ENCODE results near the gene PABPN1.

The PABPN1 gene

GRCh38 chr14:23358042-23358441 lies 36.8 kb downstream of the PABPN1 start:
- no peak for DNase-seq (ENCODE audit: low read depth in 2 of 2)

- DNase-seq (ENCODE audit: low read depth in 2 of 2) = no peak
Observed at GRCh38 chr14:23358553-23359166, 37.4 kb downstream of the PABPN1 start.

- no peak for DNase-seq (ENCODE audit: low read depth in 2 of 2)
Observed at GRCh38 chr14:23359167-23359626, 37.9 kb downstream of the PABPN1 start.

GRCh38 chr14:23359722-23360447 lies 38.6 kb downstream of the PABPN1 start:
- no peak for DNase-seq (ENCODE audit: low read depth in 2 of 2)

- DNase-seq (ENCODE audit: low read depth in 2 of 2) = no peak
Observed at GRCh38 chr14:23360496-23360895, 39.2 kb downstream of the PABPN1 start.

- DNase-seq (ENCODE audit: low read depth in 2 of 2) = no peak
Observed at GRCh38 chr14:23361320-23361719, 40.1 kb downstream of the PABPN1 start.

GRCh38 chr14:23361763-23362162 lies 40.5 kb downstream of the PABPN1 start:
- DNase-seq (ENCODE audit: low read depth in 2 of 2) = no peak

GRCh38 chr14:23362200-23362599 lies 40.9 kb downstream of the PABPN1 start:
- DNase-seq (ENCODE audit: low read depth in 2 of 2) = no peak

GRCh38 chr14:23364164-23365035 lies 43.1 kb downstream of the PABPN1 start:
- no peak for DNase-seq (ENCODE audit: low read depth in 2 of 2)

GRCh38 chr14:23365036-23365731 lies 43.9 kb downstream of the PABPN1 start, which contains the start of gene EFS:
Gene EFS (minus strand): TSS chr14:23365172. CDS start chr14:23365025, 147 bp downstream.
- no peak for DNase-seq (ENCODE audit: low read depth in 2 of 2)

- no peak for DNase-seq (ENCODE audit: low read depth in 2 of 2)
Observed at GRCh38 chr14:23365732-23366425, 44.6 kb downstream of the PABPN1 start.

- DNase-seq (ENCODE audit: low read depth in 2 of 2) = no peak
Observed at GRCh38 chr14:23366426-23366921, 45.2 kb downstream of the PABPN1 start.

- no peak for DNase-seq (ENCODE audit: low read depth in 2 of 2)
Observed at GRCh38 chr14:23370221-23370620, 49.0 kb downstream of the PABPN1 start.

- DNase-seq (ENCODE audit: low read depth in 2 of 2) = no peak
Observed at GRCh38 chr14:23371865-23372264, 50.6 kb downstream of the PABPN1 start.

- DNase-seq (ENCODE audit: low read depth in 2 of 2) = no peak
Observed at GRCh38 chr14:23372509-23372908, 51.3 kb downstream of the PABPN1 start, which contains the start of gene IL25. Gene IL25 (plus strand): TSS chr14:23372809.

- DNase-seq (ENCODE audit: low read depth in 2 of 2) = no peak
Observed at GRCh38 chr14:23373041-23373440, 51.8 kb downstream of the PABPN1 start.
